ENCODE results near the gene PTPN5. TPM values are rescaled to one million over a fixed set of nuclear protein-coding genes. Genes with fewer than 3 reads are reported as not detected.

The PTPN5 gene
- total RNA-seq, 1 experiment from 2014 or later: not detected

GRCh38 chr11:18794956-18795355 is 3.4 kb upstream of the PTPN5 start:
- intact Hi-C loops (cut with micrococcal nuclease; ENCODE audit: unreplicated experiment): no loop called here
- Mint-ChIP-seq H3K4me3 (ENCODE audit: unreplicated experiment) (no peak overlapping the region), H3K9me3 (ENCODE audit: unreplicated experiment) (no peaks in the 10 kb centered on the region), H3K4me1 (ENCODE audit: low read depth, unreplicated experiment) (no peaks in the 10 kb centered on the region), H3K27me3 (ENCODE audit: insufficient read depth, unreplicated experiment) (peaks cover 7% of the 10 kb centered on the region), H3K36me3 (ENCODE audit: insufficient read depth, unreplicated experiment) (no peaks in the 10 kb centered on the region), H3K27ac (ENCODE audit: unreplicated experiment) (no peak overlapping the region)
- Histone ChIP-seq H3K9me3 (no peaks in the 10 kb centered on the region), H3K4me1 (no peaks in the 10 kb centered on the region), H3K4me3 (ENCODE audit: low read depth, low read length) (no peak overlapping the region), H3K27me3 (replicated peaks; ENCODE audit: control insufficient read depth, insufficient read depth, low read length) (no peaks in the 10 kb centered on the region), H3K36me3 (ENCODE audit: control insufficient read depth, insufficient read depth, low read length) (no peaks in the 10 kb centered on the region)
- no peak for DNase-seq
- POLR2A ChIA-PET: no interaction called here
- no TSS peak for BruUV-seq (replicated peaks)
- CTCF ChIA-PET: no interaction called here
- TF ChIP-seq CTCF (IDR thresholded peaks at IDR 0.05; ENCODE audit: insufficient read depth in 1 of 2, low read depth in 1 of 2, low read length in 1 of 2, severe bottlenecking in 1 of 2, unreplicated experiment in 1 of 2): no peak

- Histone ChIP-seq H3K36me3 (ENCODE audit: control insufficient read depth, insufficient read depth, low read length) (no peaks in the 10 kb centered on the region), H3K4me3 (ENCODE audit: low read depth, low read length) (no peak overlapping the region), H3K27me3 (replicated peaks; ENCODE audit: control insufficient read depth, insufficient read depth, low read length) (no peaks in the 10 kb centered on the region), H3K4me1 (no peaks in the 10 kb centered on the region), H3K9me3 (no peaks in the 10 kb centered on the region)
- Mint-ChIP-seq H3K27me3 (ENCODE audit: insufficient read depth, unreplicated experiment) (peaks cover 13% of the 10 kb centered on the region), H3K36me3 (ENCODE audit: insufficient read depth, unreplicated experiment) (no peaks in the 10 kb centered on the region), H3K9me3 (ENCODE audit: unreplicated experiment) (no peaks in the 10 kb centered on the region), H3K4me3 (ENCODE audit: unreplicated experiment) (no peak overlapping the region), H3K4me1 (ENCODE audit: low read depth, unreplicated experiment) (no peaks in the 10 kb centered on the region), H3K27ac (ENCODE audit: unreplicated experiment) (no peak overlapping the region)
- no peak for DNase-seq
- BruUV-seq (replicated peaks): no TSS peak
- TF ChIP-seq CTCF (IDR thresholded peaks at IDR 0.05; ENCODE audit: insufficient read depth in 1 of 2, low read depth in 1 of 2, low read length in 1 of 2, severe bottlenecking in 1 of 2, unreplicated experiment in 1 of 2): no peak
- ChIA-PET CTCF (no interaction called here), POLR2A (no interaction called here)
- intact Hi-C loops (cut with micrococcal nuclease; ENCODE audit: unreplicated experiment): no loop called here
These were observed 1.2 kb upstream of the PTPN5 start for GRCh38 chr11:18792827-18793226.

- H3K36me3 Mint-ChIP-seq (ENCODE audit: insufficient read depth, unreplicated experiment): no peaks in the 10 kb centered on the region
- intact Hi-C loops (cut with micrococcal nuclease; ENCODE audit: unreplicated experiment): no loop called here
- Histone ChIP-seq H3K9me3 (no peaks in the 10 kb centered on the region), H3K27me3 (replicated peaks; ENCODE audit: control insufficient read depth, insufficient read depth, low read length) (no peaks in the 10 kb centered on the region), H3K4me1 (no peaks in the 10 kb centered on the region), H3K36me3 (ENCODE audit: control insufficient read depth, insufficient read depth, low read length) (no peaks in the 10 kb centered on the region), H3K4me3 (ENCODE audit: low read depth, low read length) (no peak overlapping the region)
- POLR2A ChIA-PET: no interaction called here
- no peaks in the 10 kb centered on the region for H3K9me3 Mint-ChIP-seq (ENCODE audit: unreplicated experiment)
- no peak overlapping the region for H3K27ac Mint-ChIP-seq (ENCODE audit: unreplicated experiment)
- TF ChIP-seq CTCF (IDR thresholded peaks at IDR 0.05; ENCODE audit: insufficient read depth in 1 of 2, low read depth in 1 of 2, low read length in 1 of 2, severe bottlenecking in 1 of 2, unreplicated experiment in 1 of 2): no peak
- DNase-seq: no peak
- no peak overlapping the region for H3K4me3 Mint-ChIP-seq (ENCODE audit: unreplicated experiment)
- no TSS peak for BruUV-seq (replicated peaks)
- H3K4me1 Mint-ChIP-seq (ENCODE audit: low read depth, unreplicated experiment): no peaks in the 10 kb centered on the region
- CTCF ChIA-PET: no interaction called here
- H3K27me3 Mint-ChIP-seq (ENCODE audit: insufficient read depth, unreplicated experiment): peaks cover 8% of the 10 kb centered on the region
These were observed 501 bp upstream of the PTPN5 start for GRCh38 chr11:18791969-18792628.
